ENCODE data around the gene RSL1D1.

RSL1D1 gene

DNA sequence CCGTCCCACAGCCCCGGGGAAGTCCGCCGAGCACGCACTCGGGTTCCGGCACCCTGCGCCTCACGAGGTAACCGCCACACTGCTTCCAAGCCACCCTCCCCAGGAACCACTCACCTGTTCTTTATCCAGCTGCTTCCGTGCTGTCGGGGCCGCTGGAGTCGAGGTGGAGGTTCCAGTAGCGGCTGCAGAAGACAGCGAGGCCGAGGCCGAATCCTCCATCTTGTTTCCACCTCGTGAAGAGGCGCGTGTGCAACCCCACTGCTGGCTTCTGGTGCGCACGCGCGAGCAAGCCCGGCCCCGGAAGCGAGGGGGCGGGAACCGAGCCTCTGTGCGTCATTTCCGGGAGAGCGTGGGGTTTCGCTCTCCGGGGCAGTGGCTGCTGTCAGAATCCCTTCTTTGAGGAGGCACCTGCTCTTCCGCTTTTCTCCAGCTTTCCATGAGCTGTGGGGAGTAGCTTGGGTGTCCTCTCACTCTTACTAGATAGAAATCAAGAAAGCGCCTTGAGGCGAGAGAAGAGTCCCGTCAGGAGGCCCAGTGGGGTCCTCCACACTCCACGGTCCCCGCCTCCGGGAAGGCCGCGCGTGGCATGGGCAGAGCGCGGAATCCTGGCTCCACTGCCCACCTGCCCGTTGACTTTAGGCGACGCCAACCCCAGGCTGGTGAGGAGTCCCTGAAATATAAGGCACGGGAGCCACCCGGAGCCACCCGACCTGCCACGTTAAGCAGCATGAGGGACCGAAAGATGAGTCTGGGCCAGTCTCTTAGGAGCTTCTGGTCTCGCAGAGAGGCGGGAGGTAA, at the start of gene RSL1D1:
RSL1D1 (minus strand) TSS at position 249 of the 798 bp plus-strand sequence; CDS start at position 219, 30 bp downstream.
- H3K4me3 ChIP-seq (ENCODE audit: low read depth, low read length) = peak within 1 kb of the TSS; percentile 99
- H3K27me3 ChIP-seq (ENCODE audit: control insufficient read depth, insufficient read depth, low read length) = no peaks in the 10 kb centered on the region
- H3K9me3 ChIP-seq (ENCODE audit: control insufficient read depth, insufficient read depth, low read length) = no peaks in the 10 kb centered on the region
- peaks cover 37% of the 10 kb centered on the region for H3K36me3 ChIP-seq (ENCODE audit: control insufficient read depth, insufficient read depth, low read length)
- H3K27ac ChIP-seq (ENCODE audit: low read depth, low read length) = peak within 1 kb of the TSS; percentile 80
- H3K4me1 ChIP-seq (ENCODE audit: control insufficient read depth, insufficient read depth, low read length) = peaks cover 4% of the 10 kb centered on the region; the same call in 1 of the 2 replicates
- H3K9ac ChIP-seq (ENCODE audit: low read depth, low read length) = peak within 1 kb of the TSS; percentile 95

GRCh38 chr16:11901091-11901490, 49.7 kb upstream of the RSL1D1 start:
- H3K36me3 ChIP-seq (ENCODE audit: control insufficient read depth, insufficient read depth, low read length) = peaks cover 26% of the 10 kb centered on the region

GRCh38 chr16:11896486-11897176, 45.3 kb upstream of the RSL1D1 start:
- Histone ChIP-seq H3K36me3 (ENCODE audit: control insufficient read depth, insufficient read depth, low read length) (peaks cover 56% of the 10 kb centered on the region), H3K27me3 (ENCODE audit: control insufficient read depth, insufficient read depth, low read length) (no peaks in the 10 kb centered on the region), H3K4me1 (ENCODE audit: control insufficient read depth, insufficient read depth, low read length) (no peaks in the 10 kb centered on the region), H3K9ac (ENCODE audit: low read depth, low read length) (no peak overlapping the region), H3K9me3 (ENCODE audit: control insufficient read depth, insufficient read depth, low read length) (no peaks in the 10 kb centered on the region), H3K4me3 (ENCODE audit: low read depth, low read length) (no peak overlapping the region), H3K27ac (ENCODE audit: low read depth, low read length) (peak overlapping the region; percentile 35)

More at GRCh38 chr16:11901091-11901490, 49.7 kb upstream of the RSL1D1 start:
- Histone ChIP-seq H3K27ac (ENCODE audit: low read depth, low read length) (no peak overlapping the region), H3K27me3 (ENCODE audit: control insufficient read depth, insufficient read depth, low read length) (no peaks in the 10 kb centered on the region), H3K4me3 (ENCODE audit: low read depth, low read length) (no peak overlapping the region), H3K9ac (ENCODE audit: low read depth, low read length) (no peak overlapping the region), H3K4me1 (ENCODE audit: control insufficient read depth, insufficient read depth, low read length) (no peaks in the 10 kb centered on the region), H3K9me3 (ENCODE audit: control insufficient read depth, insufficient read depth, low read length) (no peaks in the 10 kb centered on the region)

DNA sequence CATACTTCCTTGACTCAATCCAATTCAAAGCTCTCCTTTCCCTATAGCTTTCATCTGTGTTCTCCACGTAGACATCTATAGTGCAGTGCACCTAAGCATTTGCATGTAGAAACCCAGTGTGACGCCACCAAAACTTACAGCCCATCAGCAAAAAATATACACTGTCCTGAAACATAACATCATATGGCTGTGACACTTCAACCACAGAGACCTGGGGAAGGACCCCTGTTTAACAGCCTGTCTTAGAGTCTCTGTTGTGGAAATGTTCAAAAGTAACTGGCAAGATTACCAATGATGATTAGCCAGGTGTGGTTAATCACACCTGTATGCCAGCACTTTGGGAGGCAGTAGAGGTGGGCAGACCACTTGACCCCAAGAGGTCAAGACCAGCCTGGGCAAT, 42.2 kb upstream of the RSL1D1 start:
- H3K4me1 ChIP-seq (ENCODE audit: control insufficient read depth, insufficient read depth, low read length) = no peaks in the 10 kb centered on the region
- H3K27me3 ChIP-seq (ENCODE audit: control insufficient read depth, insufficient read depth, low read length) = no peaks in the 10 kb centered on the region
- H3K9ac ChIP-seq (ENCODE audit: low read depth, low read length) = no peak overlapping the region
- H3K36me3 ChIP-seq (ENCODE audit: control insufficient read depth, insufficient read depth, low read length) = peaks cover 69% of the 10 kb centered on the region
- H3K4me3 ChIP-seq (ENCODE audit: low read depth, low read length) = no peak overlapping the region
- no peaks in the 10 kb centered on the region for H3K9me3 ChIP-seq (ENCODE audit: control insufficient read depth, insufficient read depth, low read length)
- H3K27ac ChIP-seq (ENCODE audit: low read depth, low read length) = no peak overlapping the region

GRCh38 chr16:11892761-11893160, 41.4 kb upstream of the RSL1D1 start:
- peaks cover 75% of the 10 kb centered on the region for H3K36me3 ChIP-seq (ENCODE audit: control insufficient read depth, insufficient read depth, low read length)
- H3K27me3 ChIP-seq (ENCODE audit: control insufficient read depth, insufficient read depth, low read length) = no peaks in the 10 kb centered on the region
- H3K9me3 ChIP-seq (ENCODE audit: control insufficient read depth, insufficient read depth, low read length) = no peaks in the 10 kb centered on the region
- H3K27ac ChIP-seq (ENCODE audit: low read depth, low read length) = no peak overlapping the region
- H3K4me1 ChIP-seq (ENCODE audit: control insufficient read depth, insufficient read depth, low read length) = no peaks in the 10 kb centered on the region
- no peak overlapping the region for H3K9ac ChIP-seq (ENCODE audit: low read depth, low read length)
- H3K4me3 ChIP-seq (ENCODE audit: low read depth, low read length) = no peak overlapping the region

DNA sequence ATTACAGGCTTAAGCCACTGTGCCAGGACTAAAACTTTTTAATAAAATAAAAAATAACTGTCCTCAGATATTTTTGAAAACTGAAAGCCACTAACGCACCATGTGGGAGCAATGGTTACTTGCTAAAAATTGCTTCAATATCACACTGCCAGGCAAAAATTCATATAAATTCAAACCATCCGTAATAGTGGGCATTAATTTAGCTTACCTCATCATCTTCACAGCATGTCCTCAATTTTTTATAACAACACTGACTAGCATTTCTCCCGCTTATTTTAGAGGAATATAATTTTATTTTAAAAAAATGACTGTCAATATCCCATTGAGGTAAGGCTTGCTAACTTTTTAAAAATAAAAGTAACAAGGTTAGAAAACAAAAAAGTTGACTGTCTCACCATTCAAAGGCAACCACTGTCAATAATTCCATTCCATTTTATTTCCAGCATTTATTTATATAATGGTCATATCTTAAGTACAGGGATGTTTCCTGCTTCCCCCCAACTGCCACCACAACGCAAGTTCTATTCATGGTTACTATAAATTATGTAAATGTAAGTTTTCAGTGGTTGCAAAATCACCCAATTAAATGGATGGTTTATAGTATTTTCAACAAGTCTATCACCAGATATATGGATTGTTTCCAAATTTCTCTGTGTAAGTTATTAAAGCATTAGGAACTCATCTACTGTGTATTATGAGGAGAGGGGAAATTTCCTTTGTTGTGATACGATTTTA, 39.1 kb upstream of the RSL1D1 start:
- H3K4me3 ChIP-seq (ENCODE audit: low read depth, low read length) = no peak overlapping the region
- no peak overlapping the region for H3K9ac ChIP-seq (ENCODE audit: low read depth, low read length)
- no peaks in the 10 kb centered on the region for H3K9me3 ChIP-seq (ENCODE audit: control insufficient read depth, insufficient read depth, low read length)
- no peaks in the 10 kb centered on the region for H3K4me1 ChIP-seq (ENCODE audit: control insufficient read depth, insufficient read depth, low read length)
- H3K36me3 ChIP-seq (ENCODE audit: control insufficient read depth, insufficient read depth, low read length) = peaks cover 81% of the 10 kb centered on the region
- no peak overlapping the region for H3K27ac ChIP-seq (ENCODE audit: low read depth, low read length)
- no peaks in the 10 kb centered on the region for H3K27me3 ChIP-seq (ENCODE audit: control insufficient read depth, insufficient read depth, low read length)

- Histone ChIP-seq H3K27ac (ENCODE audit: low read depth, low read length) (no peak overlapping the region), H3K4me3 (ENCODE audit: low read depth, low read length) (no peak overlapping the region), H3K9me3 (ENCODE audit: control insufficient read depth, insufficient read depth, low read length) (no peaks in the 10 kb centered on the region), H3K4me1 (ENCODE audit: control insufficient read depth, insufficient read depth, low read length) (no peaks in the 10 kb centered on the region), H3K27me3 (ENCODE audit: control insufficient read depth, insufficient read depth, low read length) (no peaks in the 10 kb centered on the region), H3K9ac (ENCODE audit: low read depth, low read length) (no peak overlapping the region), H3K36me3 (ENCODE audit: control insufficient read depth, insufficient read depth, low read length) (peaks cover 80% of the 10 kb centered on the region)
These were observed 35.5 kb upstream of the RSL1D1 start for GRCh38 chr16:11886881-11887280.

GRCh38 chr16:11884035-11884434, 32.7 kb upstream of the RSL1D1 start:
- H3K4me1 ChIP-seq (ENCODE audit: control insufficient read depth, insufficient read depth, low read length) = no peaks in the 10 kb centered on the region
- peaks cover 88% of the 10 kb centered on the region for H3K36me3 ChIP-seq (ENCODE audit: control insufficient read depth, insufficient read depth, low read length)
- H3K27me3 ChIP-seq (ENCODE audit: control insufficient read depth, insufficient read depth, low read length) = no peaks in the 10 kb centered on the region
- H3K4me3 ChIP-seq (ENCODE audit: low read depth, low read length) = no peak overlapping the region
- H3K9me3 ChIP-seq (ENCODE audit: control insufficient read depth, insufficient read depth, low read length) = no peaks in the 10 kb centered on the region
- no peak overlapping the region for H3K9ac ChIP-seq (ENCODE audit: low read depth, low read length)
- no peak overlapping the region for H3K27ac ChIP-seq (ENCODE audit: low read depth, low read length)

DNA sequence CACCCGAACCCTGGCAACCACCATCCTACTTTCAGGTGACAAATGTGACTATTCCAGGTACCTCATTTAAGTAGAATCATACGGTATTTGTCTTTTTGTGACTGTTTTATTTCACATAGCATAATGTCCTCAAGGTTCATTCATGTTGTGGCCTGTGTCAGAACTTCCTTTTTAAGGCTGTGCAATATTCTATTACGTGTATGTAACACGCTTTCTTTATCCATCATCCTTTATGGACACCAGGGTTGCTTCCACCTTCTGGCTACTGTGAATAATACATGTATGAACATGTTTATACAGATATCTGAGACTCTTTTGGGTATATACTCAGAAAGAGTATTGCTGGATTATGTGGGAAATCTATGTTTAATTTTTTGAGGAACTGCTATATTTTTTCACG, 28.7 kb upstream of the RSL1D1 start:
- no peak overlapping the region for H3K4me3 ChIP-seq (ENCODE audit: low read depth, low read length)
- H3K9me3 ChIP-seq (ENCODE audit: control insufficient read depth, insufficient read depth, low read length) = no peaks in the 10 kb centered on the region
- H3K27ac ChIP-seq (ENCODE audit: low read depth, low read length) = no peak overlapping the region
- H3K36me3 ChIP-seq (ENCODE audit: control insufficient read depth, insufficient read depth, low read length) = peaks cover 82% of the 10 kb centered on the region
- H3K27me3 ChIP-seq (ENCODE audit: control insufficient read depth, insufficient read depth, low read length) = no peaks in the 10 kb centered on the region
- H3K9ac ChIP-seq (ENCODE audit: low read depth, low read length) = no peak overlapping the region
- H3K4me1 ChIP-seq (ENCODE audit: control insufficient read depth, insufficient read depth, low read length) = no peaks in the 10 kb centered on the region

GRCh38 chr16:11877374-11877773, 26.0 kb upstream of the RSL1D1 start:
- Histone ChIP-seq H3K4me1 (ENCODE audit: control insufficient read depth, insufficient read depth, low read length) (no peaks in the 10 kb centered on the region), H3K9ac (ENCODE audit: low read depth, low read length) (no peak overlapping the region), H3K36me3 (ENCODE audit: control insufficient read depth, insufficient read depth, low read length) (peaks cover 81% of the 10 kb centered on the region), H3K4me3 (ENCODE audit: low read depth, low read length) (no peak overlapping the region), H3K27me3 (ENCODE audit: control insufficient read depth, insufficient read depth, low read length) (no peaks in the 10 kb centered on the region), H3K9me3 (ENCODE audit: control insufficient read depth, insufficient read depth, low read length) (no peaks in the 10 kb centered on the region), H3K27ac (ENCODE audit: low read depth, low read length) (no peak overlapping the region)

- no peak overlapping the region for H3K4me3 ChIP-seq (ENCODE audit: low read depth, low read length)
- H3K27me3 ChIP-seq (ENCODE audit: control insufficient read depth, insufficient read depth, low read length) = no peaks in the 10 kb centered on the region
- no peaks in the 10 kb centered on the region for H3K9me3 ChIP-seq (ENCODE audit: control insufficient read depth, insufficient read depth, low read length)
- H3K36me3 ChIP-seq (ENCODE audit: control insufficient read depth, insufficient read depth, low read length) = peaks cover 81% of the 10 kb centered on the region
- no peaks in the 10 kb centered on the region for H3K4me1 ChIP-seq (ENCODE audit: control insufficient read depth, insufficient read depth, low read length)
- H3K9ac ChIP-seq (ENCODE audit: low read depth, low read length) = no peak overlapping the region
- H3K27ac ChIP-seq (ENCODE audit: low read depth, low read length) = no peak overlapping the region
These were observed 25.0 kb upstream of the RSL1D1 start for GRCh38 chr16:11876306-11876705.
